Tibial artery (tissue), 4 donors: ENCODE results near the gene PAX5.

Experiments
- DNase-seq, 2 donors: peaks; one replicate each; pipeline ENCODE4 v3.0.0-alpha.2; 2019
- H3K27ac ChIP-seq, 2 donors: fragments of 200-600 bp; sonication (generic) in 1 of 2; 1 replicate in 1 of 2; 2 replicates in 1 of 2; pipeline ENCODE4 v1.5.1; 2018 to 2019; ENCODE audit warnings: mild to moderate bottlenecking in 1 of 2
- H3K27me3 ChIP-seq, 2 donors: fragments of 200-600 bp; sonication (generic) in 1 of 2; one replicate each; pipeline versions ENCODE4 v1.5.1 to v1.6.0; 2016 to 2019
- H3K36me3 ChIP-seq, 3 donors: fragments of 200-600 bp; sonication (generic) in 2 of 3; one replicate each; pipeline ENCODE4 v1.5.1; 2016 to 2019; ENCODE audit warnings: mild to moderate bottlenecking in 2 of 3
- H3K4me1 ChIP-seq, 4 donors: fragments of 200-600 bp; sonication (generic) in 2 of 4; 1 replicate in 3 of 4; 2 replicates in 1 of 4; pipeline ENCODE4 v1.5.1; 2016 to 2019
- H3K4me3 ChIP-seq, 2 donors: fragments of 200-600 bp; sonication (generic) in 1 of 2; 1 replicate in 1 of 2; 2 replicates in 1 of 2; pipeline ENCODE4 v1.5.1; 2018 to 2019; ENCODE audit warnings: mild to moderate bottlenecking in 2 of 2
- H3K9me3 ChIP-seq, 3 donors: fragments of 200-600 bp; sonication (generic) in 1 of 3; one replicate each; pipeline ENCODE4 v1.5.1; 2016 to 2019
- intact Hi-C: fragments of 100-400 bp; cut with DNase I; formaldehyde crosslinking; loops from one replicate; pipeline ENCODE4 v1.15.0; 2023; ENCODE audit warnings: low total_unique reads
- TF ChIP-seq, protein P1 (sequence below), 2 experiments: fragments of 200-600 bp in 1 of 2; fragments of 450-650 bp in 1 of 2; IDR thresholded peaks; one replicate each; pipeline ENCODE4 v1.5.1; 2017 to 2019; ENCODE audit warnings: antibody characterized with exemption in 2 of 2, mild to moderate bottlenecking in 1 of 2, moderate library complexity in 1 of 2

The PAX5 gene

DNA sequence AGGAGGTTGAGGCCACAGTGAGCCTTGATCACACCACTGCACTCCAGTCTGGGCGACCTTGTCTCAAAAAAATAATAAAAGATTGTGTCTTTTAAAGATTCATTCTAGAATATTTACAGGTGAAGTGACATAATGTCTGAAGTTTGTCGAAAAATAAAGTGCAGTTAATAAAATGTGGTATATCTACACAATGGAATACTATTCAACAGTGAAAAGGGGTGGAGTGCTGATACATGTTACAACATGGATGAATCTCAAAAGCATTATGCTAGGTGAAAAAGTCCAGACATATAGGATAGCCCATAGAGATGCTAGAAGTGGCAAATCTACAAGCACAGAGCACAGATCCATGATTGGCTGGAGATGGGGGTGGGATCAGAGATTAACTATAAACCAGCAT is 101.9 kb downstream of the PAX5 start:
- TF ChIP-seq, protein P1, sequence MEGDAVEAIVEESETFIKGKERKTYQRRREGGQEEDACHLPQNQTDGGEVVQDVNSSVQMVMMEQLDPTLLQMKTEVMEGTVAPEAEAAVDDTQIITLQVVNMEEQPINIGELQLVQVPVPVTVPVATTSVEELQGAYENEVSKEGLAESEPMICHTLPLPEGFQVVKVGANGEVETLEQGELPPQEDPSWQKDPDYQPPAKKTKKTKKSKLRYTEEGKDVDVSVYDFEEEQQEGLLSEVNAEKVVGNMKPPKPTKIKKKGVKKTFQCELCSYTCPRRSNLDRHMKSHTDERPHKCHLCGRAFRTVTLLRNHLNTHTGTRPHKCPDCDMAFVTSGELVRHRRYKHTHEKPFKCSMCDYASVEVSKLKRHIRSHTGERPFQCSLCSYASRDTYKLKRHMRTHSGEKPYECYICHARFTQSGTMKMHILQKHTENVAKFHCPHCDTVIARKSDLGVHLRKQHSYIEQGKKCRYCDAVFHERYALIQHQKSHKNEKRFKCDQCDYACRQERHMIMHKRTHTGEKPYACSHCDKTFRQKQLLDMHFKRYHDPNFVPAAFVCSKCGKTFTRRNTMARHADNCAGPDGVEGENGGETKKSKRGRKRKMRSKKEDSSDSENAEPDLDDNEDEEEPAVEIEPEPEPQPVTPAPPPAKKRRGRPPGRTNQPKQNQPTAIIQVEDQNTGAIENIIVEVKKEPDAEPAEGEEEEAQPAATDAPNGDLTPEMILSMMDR (IDR thresholded peaks at IDR 0.05) = no peak
- peaks cover 3 to 6% (median 6%) of the 10 kb centered on the region in 3 donors for H3K9me3 ChIP-seq
- H3K27me3 ChIP-seq = peaks cover 0 to 8% of the 10 kb centered on the region in 2 donors
- H3K36me3 ChIP-seq = no peaks in the 10 kb centered on the region
- no peak overlapping the region for H3K4me3 ChIP-seq
- no peak overlapping the region for H3K27ac ChIP-seq
- intact Hi-C loops = no loop called here
- no peak for DNase-seq
- no peaks in the 10 kb centered on the region for H3K4me1 ChIP-seq

- H3K27me3 ChIP-seq = peaks cover 0 to 8% of the 10 kb centered on the region in 2 donors
- TF ChIP-seq, protein P1 (IDR thresholded peaks at IDR 0.05) = no peak
- no peak overlapping the region for H3K4me3 ChIP-seq
- intact Hi-C loops = no loop called here
- no peaks in the 10 kb centered on the region for H3K4me1 ChIP-seq
- no peak overlapping the region for H3K27ac ChIP-seq
- no peaks in the 10 kb centered on the region for H3K36me3 ChIP-seq
- peaks cover 3 to 6% (median 6%) of the 10 kb centered on the region in 3 donors for H3K9me3 ChIP-seq
- no peak for DNase-seq
These were observed 103.1 kb downstream of the PAX5 start for GRCh38 chr9:36930941-36931340.

DNA sequence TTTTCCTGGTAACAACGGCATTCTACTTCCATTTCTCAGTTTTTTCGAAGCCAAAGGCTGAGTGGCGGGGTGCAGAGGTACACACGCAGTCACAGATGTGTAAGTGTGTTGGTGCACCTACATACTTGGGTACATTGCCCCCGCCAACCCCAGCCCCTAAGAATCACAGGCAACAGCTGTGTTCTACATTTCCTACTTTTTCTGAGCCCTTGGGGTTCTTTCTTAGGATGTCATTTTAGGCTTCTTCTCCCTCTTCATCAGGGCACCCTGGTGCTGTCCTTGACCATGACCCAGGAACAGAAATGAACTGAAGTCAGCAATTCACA is 104.8 kb downstream of the PAX5 start:
- H3K27ac ChIP-seq = no peak overlapping the region
- no peaks in the 10 kb centered on the region for H3K4me1 ChIP-seq
- H3K9me3 ChIP-seq = peaks cover 3 to 6% (median 6%) of the 10 kb centered on the region in 3 donors
- TF ChIP-seq, protein P1 (IDR thresholded peaks at IDR 0.05) = no peak
- no peak for DNase-seq
- intact Hi-C loops = no loop called here
- H3K36me3 ChIP-seq = no peaks in the 10 kb centered on the region
- H3K4me3 ChIP-seq = no peak overlapping the region
- H3K27me3 ChIP-seq = peaks cover 0 to 8% of the 10 kb centered on the region in 2 donors

DNA sequence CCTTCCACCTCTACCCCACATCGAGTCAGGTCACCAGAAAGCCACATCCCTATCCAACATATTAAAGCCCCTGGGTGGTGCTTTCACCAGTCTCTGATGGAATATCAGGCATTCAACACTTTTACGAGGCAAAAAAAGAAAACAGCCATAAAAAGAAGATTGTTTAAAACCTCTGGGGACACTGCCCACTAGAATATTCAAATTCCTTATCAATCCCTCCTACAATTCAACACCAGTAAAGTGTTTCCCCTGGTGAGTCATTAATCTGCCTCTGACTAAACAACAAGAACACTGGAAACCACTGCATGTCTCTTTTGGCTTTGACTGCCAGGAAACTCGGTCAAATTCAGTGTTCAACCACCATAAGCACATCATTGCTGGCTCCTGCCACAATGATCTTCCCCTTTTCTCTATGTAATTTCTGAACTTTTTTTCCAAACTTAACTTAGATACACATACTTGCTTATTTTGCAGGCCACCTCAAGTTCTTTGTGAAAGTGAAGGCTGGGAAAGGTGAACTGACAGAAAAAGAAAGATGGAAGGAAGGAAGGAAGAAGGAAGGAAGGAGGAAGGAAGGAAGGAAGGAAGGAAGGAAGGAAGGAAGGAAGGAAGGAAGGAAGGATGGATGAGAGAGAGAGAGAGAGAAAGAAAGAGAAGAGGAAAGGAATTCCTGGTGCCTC is 105.3 kb downstream of the PAX5 start:
- peaks cover 3 to 6% (median 6%) of the 10 kb centered on the region in 3 donors for H3K9me3 ChIP-seq
- intact Hi-C loops = no loop called here
- no peaks in the 10 kb centered on the region for H3K4me1 ChIP-seq
- H3K36me3 ChIP-seq = no peaks in the 10 kb centered on the region
- peaks cover 0 to 8% of the 10 kb centered on the region in 2 donors for H3K27me3 ChIP-seq
- H3K4me3 ChIP-seq = no peak overlapping the region
- no peak for DNase-seq
- no peak overlapping the region for H3K27ac ChIP-seq
- TF ChIP-seq, protein P1 (IDR thresholded peaks at IDR 0.05) = no peak

DNA sequence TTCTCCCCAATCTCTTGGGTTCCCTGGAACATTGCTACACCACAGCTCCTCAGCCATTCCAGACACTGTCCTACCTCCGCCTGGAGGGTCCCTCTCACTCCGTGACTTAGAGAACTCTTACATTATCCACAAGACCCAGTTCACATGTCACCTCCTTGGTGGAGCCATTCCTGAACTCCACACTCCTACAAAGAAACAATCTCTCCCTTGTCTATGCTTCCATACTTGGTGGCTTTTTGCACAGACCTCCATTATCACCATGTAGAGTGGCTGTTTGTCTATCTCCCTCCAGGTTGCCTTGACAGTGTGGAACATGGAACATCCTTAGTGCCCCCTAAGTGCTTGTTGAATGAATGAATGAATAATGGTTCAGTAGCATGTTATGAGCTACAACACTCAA is 105.9 kb downstream of the PAX5 start:
- Histone ChIP-seq H3K36me3 (no peaks in the 10 kb centered on the region), H3K9me3 (peaks cover 3 to 6% (median 6%) of the 10 kb centered on the region in 3 donors)
- intact Hi-C loops = no loop called here

More for the DNA sequence above, 105.9 kb downstream of the PAX5 start:
- Histone ChIP-seq H3K4me3 (no peak overlapping the region), H3K27ac (no peak overlapping the region), H3K4me1 (no peaks in the 10 kb centered on the region), H3K27me3 (peaks cover 0 to 8% of the 10 kb centered on the region in 2 donors)
- no peak for DNase-seq
- TF ChIP-seq, protein P1 (IDR thresholded peaks at IDR 0.05) = no peak
